Activated naive CD4-positive, alpha-beta T cell treated with anti-CD3 and anti-CD28 coated beads, Interleukin-2, amount 50 U/mL, for 24 hours (primary cell): ENCODE data around the gene RBM8A.
A peak's percentile ranks its signal among the peaks of the same experiment; 100 is the strongest.

Source experiments
- H3K27ac Mint-ChIP-seq: one replicate; pipeline ENCODE4 v1.8.0; 2021; ENCODE audit warnings: mild to moderate bottlenecking, mixed read lengths
- H3K27me3 Mint-ChIP-seq: one replicate; pipeline ENCODE4 v1.8.0; 2021; ENCODE audit warnings: mixed read lengths
- H3K36me3 Mint-ChIP-seq: one replicate; pipeline ENCODE4 v1.8.0; 2021; ENCODE audit warnings: mixed read lengths
- H3K4me1 Mint-ChIP-seq: one replicate; pipeline ENCODE4 v1.8.0; 2021; ENCODE audit warnings: mixed read lengths
- H3K4me3 Mint-ChIP-seq: one replicate; pipeline ENCODE4 v1.8.0; 2021; ENCODE audit warnings: mild to moderate bottlenecking, mixed read lengths
- H3K9me3 Mint-ChIP-seq: one replicate; pipeline ENCODE4 v1.8.0; 2021; ENCODE audit warnings: mixed read lengths

Gene RBM8A

GRCh38 chr1:145959957-145960467 lies 32.7 kb upstream of the RBM8A start:
- no peaks in the 10 kb centered on the region for H3K36me3 Mint-ChIP-seq
- H3K4me3 Mint-ChIP-seq: peak overlapping the region; percentile 85
- peaks cover 67% of the 10 kb centered on the region for H3K4me1 Mint-ChIP-seq
- no peaks in the 10 kb centered on the region for H3K27me3 Mint-ChIP-seq
- H3K27ac Mint-ChIP-seq: peak overlapping the region; percentile 85
- no peaks in the 10 kb centered on the region for H3K9me3 Mint-ChIP-seq

- H3K27ac Mint-ChIP-seq: peak overlapping the region; percentile 85
- H3K4me3 Mint-ChIP-seq: peak overlapping the region; percentile 85
- no peaks in the 10 kb centered on the region for H3K27me3 Mint-ChIP-seq
- no peaks in the 10 kb centered on the region for H3K9me3 Mint-ChIP-seq
- H3K4me1 Mint-ChIP-seq: peaks cover 73% of the 10 kb centered on the region
- no peaks in the 10 kb centered on the region for H3K36me3 Mint-ChIP-seq
Observed at GRCh38 chr1:145959333-145959732, 32.0 kb upstream of the RBM8A start.

GRCh38 chr1:145958734-145959133 lies 31.4 kb upstream of the RBM8A start:
- peaks cover 75% of the 10 kb centered on the region for H3K4me1 Mint-ChIP-seq
- no peaks in the 10 kb centered on the region for H3K36me3 Mint-ChIP-seq
- H3K27me3 Mint-ChIP-seq: no peaks in the 10 kb centered on the region
- H3K27ac Mint-ChIP-seq: peak overlapping the region; percentile 6
- H3K4me3 Mint-ChIP-seq: peak overlapping the region; percentile 85
- H3K9me3 Mint-ChIP-seq: no peaks in the 10 kb centered on the region

- Mint-ChIP-seq H3K27me3 (no peaks in the 10 kb centered on the region), H3K4me1 (peaks cover 72% of the 10 kb centered on the region), H3K36me3 (no peaks in the 10 kb centered on the region), H3K9me3 (no peaks in the 10 kb centered on the region), H3K4me3 (peak within 1 kb of the TSS; percentile 96), H3K27ac (peak within 1 kb of the TSS; percentile 97)
Observed at GRCh38 chr1:145957443-145958319, 30.4 kb upstream of the RBM8A start, which contains the start of gene LIX1L. LIX1L (minus strand) TSS chr1:145958017; CDS start chr1:145957927, 90 bp downstream.

- no peaks in the 10 kb centered on the region for H3K9me3 Mint-ChIP-seq
- H3K4me1 Mint-ChIP-seq: peaks cover 74% of the 10 kb centered on the region
- H3K36me3 Mint-ChIP-seq: no peaks in the 10 kb centered on the region
- peak overlapping the region; percentile 96 for H3K4me3 Mint-ChIP-seq
- peak overlapping the region; percentile 97 for H3K27ac Mint-ChIP-seq
- H3K27me3 Mint-ChIP-seq: no peaks in the 10 kb centered on the region
Observed at GRCh38 chr1:145956781-145957442, 29.6 kb upstream of the RBM8A start.

- Mint-ChIP-seq H3K4me3 (peak overlapping the region; percentile 96), H3K27me3 (no peaks in the 10 kb centered on the region), H3K4me1 (peaks cover 75% of the 10 kb centered on the region), H3K9me3 (no peaks in the 10 kb centered on the region), H3K36me3 (no peaks in the 10 kb centered on the region), H3K27ac (peak overlapping the region; percentile 97)
Observed at GRCh38 chr1:145956361-145956760, 29.1 kb upstream of the RBM8A start.

GRCh38 chr1:145955436-145955835 lies 28.2 kb upstream of the RBM8A start:
- Mint-ChIP-seq H3K9me3 (no peaks in the 10 kb centered on the region), H3K27ac (peak overlapping the region; percentile 6), H3K27me3 (no peaks in the 10 kb centered on the region), H3K4me3 (peak overlapping the region; percentile 96), H3K36me3 (no peaks in the 10 kb centered on the region), H3K4me1 (peaks cover 80% of the 10 kb centered on the region)

GRCh38 chr1:145953861-145954260 lies 26.6 kb upstream of the RBM8A start:
- Mint-ChIP-seq H3K27ac (no peak overlapping the region), H3K4me3 (no peak overlapping the region), H3K36me3 (peaks cover 3% of the 10 kb centered on the region)

GRCh38 chr1:145952903-145953302 lies 25.6 kb upstream of the RBM8A start:
- no peak overlapping the region for H3K27ac Mint-ChIP-seq
- no peaks in the 10 kb centered on the region for H3K9me3 Mint-ChIP-seq
- H3K36me3 Mint-ChIP-seq: peaks cover 6% of the 10 kb centered on the region
- H3K4me3 Mint-ChIP-seq: no peak overlapping the region
- H3K4me1 Mint-ChIP-seq: peaks cover 80% of the 10 kb centered on the region
- no peaks in the 10 kb centered on the region for H3K27me3 Mint-ChIP-seq

More at GRCh38 chr1:145953861-145954260, 26.6 kb upstream of the RBM8A start:
- no peaks in the 10 kb centered on the region for H3K9me3 Mint-ChIP-seq
- H3K27me3 Mint-ChIP-seq: no peaks in the 10 kb centered on the region
- peaks cover 80% of the 10 kb centered on the region for H3K4me1 Mint-ChIP-seq

GRCh38 chr1:145951526-145951925 lies 24.2 kb upstream of the RBM8A start:
- Mint-ChIP-seq H3K27ac (peak overlapping the region; percentile 54), H3K27me3 (no peaks in the 10 kb centered on the region)

GRCh38 chr1:145949219-145949618 lies 21.9 kb upstream of the RBM8A start:
- peaks cover 10% of the 10 kb centered on the region for H3K36me3 Mint-ChIP-seq
- H3K27ac Mint-ChIP-seq: peak overlapping the region; percentile 52
- no peak overlapping the region for H3K4me3 Mint-ChIP-seq
- H3K9me3 Mint-ChIP-seq: no peaks in the 10 kb centered on the region
- peaks cover 62% of the 10 kb centered on the region for H3K4me1 Mint-ChIP-seq
- no peaks in the 10 kb centered on the region for H3K27me3 Mint-ChIP-seq

More at GRCh38 chr1:145951526-145951925, 24.2 kb upstream of the RBM8A start:
- Mint-ChIP-seq H3K4me1 (peaks cover 82% of the 10 kb centered on the region), H3K4me3 (no peak overlapping the region), H3K9me3 (no peaks in the 10 kb centered on the region), H3K36me3 (peaks cover 10% of the 10 kb centered on the region)

GRCh38 chr1:145947551-145947950 lies 20.3 kb upstream of the RBM8A start:
- H3K4me1 Mint-ChIP-seq: peaks cover 57% of the 10 kb centered on the region
- H3K27ac Mint-ChIP-seq: no peak overlapping the region
- peaks cover 11% of the 10 kb centered on the region for H3K36me3 Mint-ChIP-seq
- no peak overlapping the region for H3K4me3 Mint-ChIP-seq
- H3K27me3 Mint-ChIP-seq: no peaks in the 10 kb centered on the region
- H3K9me3 Mint-ChIP-seq: no peaks in the 10 kb centered on the region

GRCh38 chr1:145946477-145946986 lies 19.2 kb upstream of the RBM8A start:
- Mint-ChIP-seq H3K27ac (peak overlapping the region; percentile 46), H3K4me3 (no peak overlapping the region), H3K4me1 (peaks cover 51% of the 10 kb centered on the region), H3K36me3 (peaks cover 12% of the 10 kb centered on the region), H3K27me3 (no peaks in the 10 kb centered on the region), H3K9me3 (no peaks in the 10 kb centered on the region)

- H3K4me3 Mint-ChIP-seq: no peak overlapping the region
- H3K27me3 Mint-ChIP-seq: no peaks in the 10 kb centered on the region
- no peaks in the 10 kb centered on the region for H3K9me3 Mint-ChIP-seq
- peak overlapping the region; percentile 72 for H3K27ac Mint-ChIP-seq
- H3K4me1 Mint-ChIP-seq: peaks cover 34% of the 10 kb centered on the region
- peaks cover 12% of the 10 kb centered on the region for H3K36me3 Mint-ChIP-seq
Observed at GRCh38 chr1:145944532-145944931, 17.2 kb upstream of the RBM8A start.

GRCh38 chr1:145942871-145943270 lies 15.6 kb upstream of the RBM8A start:
- H3K27ac Mint-ChIP-seq: peak overlapping the region; percentile 65
- H3K9me3 Mint-ChIP-seq: no peaks in the 10 kb centered on the region
- no peaks in the 10 kb centered on the region for H3K27me3 Mint-ChIP-seq
- peaks cover 6% of the 10 kb centered on the region for H3K36me3 Mint-ChIP-seq
- no peak overlapping the region for H3K4me3 Mint-ChIP-seq
- peaks cover 18% of the 10 kb centered on the region for H3K4me1 Mint-ChIP-seq
